ENCODE results near the gene CACNG3.
A peak's percentile ranks its signal among the peaks of the same experiment; 100 is the strongest.
"Not testable (repeated sequence)": the region's sequence is repeated elsewhere in the genome, so short reads cannot be mapped to it uniquely, and the experiment has no call there.

CACNG3 gene

DNA sequence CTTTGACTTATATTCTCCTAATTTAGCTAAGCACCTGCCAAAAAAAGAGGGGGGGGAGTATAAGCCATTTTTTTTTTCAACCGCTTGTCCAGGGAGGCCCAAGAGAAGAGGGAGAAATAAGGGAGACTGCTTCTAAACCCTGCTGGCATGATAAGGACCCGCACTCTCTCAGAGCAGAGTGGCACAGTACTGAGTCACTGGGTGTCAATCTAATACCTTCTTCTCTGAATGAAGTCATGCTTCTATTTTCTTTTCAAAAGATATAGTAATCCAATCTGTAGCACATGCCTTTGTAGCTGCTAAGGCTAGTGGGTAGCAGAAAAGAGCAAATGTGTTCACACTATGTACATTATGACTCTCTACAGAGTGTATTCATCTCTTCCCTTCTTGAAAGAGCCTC, 34.9 kb upstream of the CACNG3 start:
- TF ChIP-seq, protein P1, sequence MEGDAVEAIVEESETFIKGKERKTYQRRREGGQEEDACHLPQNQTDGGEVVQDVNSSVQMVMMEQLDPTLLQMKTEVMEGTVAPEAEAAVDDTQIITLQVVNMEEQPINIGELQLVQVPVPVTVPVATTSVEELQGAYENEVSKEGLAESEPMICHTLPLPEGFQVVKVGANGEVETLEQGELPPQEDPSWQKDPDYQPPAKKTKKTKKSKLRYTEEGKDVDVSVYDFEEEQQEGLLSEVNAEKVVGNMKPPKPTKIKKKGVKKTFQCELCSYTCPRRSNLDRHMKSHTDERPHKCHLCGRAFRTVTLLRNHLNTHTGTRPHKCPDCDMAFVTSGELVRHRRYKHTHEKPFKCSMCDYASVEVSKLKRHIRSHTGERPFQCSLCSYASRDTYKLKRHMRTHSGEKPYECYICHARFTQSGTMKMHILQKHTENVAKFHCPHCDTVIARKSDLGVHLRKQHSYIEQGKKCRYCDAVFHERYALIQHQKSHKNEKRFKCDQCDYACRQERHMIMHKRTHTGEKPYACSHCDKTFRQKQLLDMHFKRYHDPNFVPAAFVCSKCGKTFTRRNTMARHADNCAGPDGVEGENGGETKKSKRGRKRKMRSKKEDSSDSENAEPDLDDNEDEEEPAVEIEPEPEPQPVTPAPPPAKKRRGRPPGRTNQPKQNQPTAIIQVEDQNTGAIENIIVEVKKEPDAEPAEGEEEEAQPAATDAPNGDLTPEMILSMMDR (IDR thresholded peaks at IDR 0.05; ENCODE audit: low read depth, low read length) = no peak
- H3K4me3 ChIP-seq (ENCODE audit: low read depth, low read length) = no peak overlapping the region

DNA sequence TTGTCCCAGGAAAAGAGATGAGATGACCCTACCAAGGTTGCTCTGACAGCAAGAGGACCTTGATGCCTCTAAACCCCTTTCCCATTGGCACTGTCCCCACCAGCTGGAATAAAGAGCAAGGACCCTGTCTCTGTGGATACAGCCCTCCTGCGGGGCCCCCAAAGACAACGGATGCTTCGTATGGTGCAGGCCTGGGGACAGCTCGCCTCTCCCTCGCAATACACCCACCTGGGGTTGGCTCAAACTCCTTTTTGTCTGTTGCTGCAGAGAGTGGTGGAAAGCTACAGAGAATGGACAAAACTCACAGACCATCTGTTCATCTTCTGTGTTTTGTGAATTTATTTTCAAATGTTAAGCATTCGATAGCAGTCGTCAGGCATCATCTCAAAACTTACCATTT, 27.6 kb upstream of the CACNG3 start:
- TF ChIP-seq, protein P1 (IDR thresholded peaks at IDR 0.05; ENCODE audit: low read depth, low read length) = no peak
- H3K4me3 ChIP-seq (ENCODE audit: low read depth, low read length) = no peak overlapping the region

DNA sequence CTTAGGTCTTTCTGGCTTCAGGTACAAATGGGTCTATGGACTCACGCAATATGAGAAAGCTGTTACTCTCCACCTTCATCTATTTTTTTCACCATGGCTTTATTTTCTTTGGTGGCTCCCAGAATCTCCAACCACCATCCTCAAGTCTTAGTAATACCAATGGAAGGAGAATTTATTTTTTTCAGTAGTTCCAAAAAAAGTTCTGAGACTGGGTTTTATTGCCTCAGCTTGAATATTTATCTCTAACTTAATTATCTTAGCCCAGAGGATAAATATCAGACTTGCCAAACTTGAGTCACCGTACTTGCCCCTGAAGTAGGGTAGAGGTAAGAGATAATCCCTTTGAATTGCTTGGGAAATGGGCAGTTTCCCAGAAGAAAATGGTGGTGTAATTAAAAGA, 23.2 kb upstream of the CACNG3 start:
- TF ChIP-seq, protein P1 (IDR thresholded peaks at IDR 0.05; ENCODE audit: low read depth, low read length) = no peak
- H3K4me3 ChIP-seq (ENCODE audit: low read depth, low read length) = no peak overlapping the region

DNA sequence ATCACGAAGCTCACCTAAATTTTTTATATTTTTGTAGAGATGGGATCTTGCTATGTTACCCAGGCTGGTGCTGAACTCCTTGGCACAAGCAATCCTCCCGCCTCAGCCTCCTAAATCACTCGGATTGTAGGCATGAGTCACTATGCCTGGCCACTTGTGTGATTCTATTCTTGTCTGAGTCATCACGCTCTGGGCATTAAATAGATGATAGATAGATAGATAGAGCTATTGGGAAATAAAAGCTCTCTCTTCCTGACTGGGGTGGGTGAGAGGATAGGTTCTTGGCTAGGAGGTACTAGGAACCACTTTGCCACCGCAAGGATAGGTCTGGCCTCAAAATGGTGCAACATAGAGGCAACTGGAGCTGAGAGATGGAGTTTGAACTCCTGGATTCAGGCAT, 21.4 kb upstream of the CACNG3 start:
- TF ChIP-seq, protein P1 (IDR thresholded peaks at IDR 0.05; ENCODE audit: low read depth, low read length) = no peak
- H3K4me3 ChIP-seq (ENCODE audit: low read depth, low read length) = no peak overlapping the region

DNA sequence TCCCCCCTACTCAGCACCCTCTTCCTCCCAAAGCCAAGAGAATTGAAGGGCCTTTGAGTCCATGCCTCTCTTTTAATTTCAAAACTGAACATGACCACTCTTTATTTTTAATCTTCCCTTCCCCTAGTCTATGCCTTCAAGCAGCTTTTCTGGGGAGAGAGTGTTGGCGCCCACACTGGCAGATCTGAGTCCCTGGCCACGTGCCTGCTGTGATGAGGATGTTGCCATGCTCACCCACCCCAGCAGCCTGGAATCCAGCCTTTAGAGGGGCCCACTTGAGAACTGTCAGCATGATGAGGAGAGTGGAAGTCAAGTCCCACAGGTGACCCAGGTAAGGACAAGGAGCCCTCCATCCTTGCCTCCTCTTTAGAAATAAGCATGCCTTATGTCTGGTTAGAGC, 20.3 kb upstream of the CACNG3 start:
- no peak overlapping the region for H3K4me3 ChIP-seq (ENCODE audit: low read depth, low read length)
- TF ChIP-seq, protein P1 (IDR thresholded peaks at IDR 0.05; ENCODE audit: low read depth, low read length) = no peak

DNA sequence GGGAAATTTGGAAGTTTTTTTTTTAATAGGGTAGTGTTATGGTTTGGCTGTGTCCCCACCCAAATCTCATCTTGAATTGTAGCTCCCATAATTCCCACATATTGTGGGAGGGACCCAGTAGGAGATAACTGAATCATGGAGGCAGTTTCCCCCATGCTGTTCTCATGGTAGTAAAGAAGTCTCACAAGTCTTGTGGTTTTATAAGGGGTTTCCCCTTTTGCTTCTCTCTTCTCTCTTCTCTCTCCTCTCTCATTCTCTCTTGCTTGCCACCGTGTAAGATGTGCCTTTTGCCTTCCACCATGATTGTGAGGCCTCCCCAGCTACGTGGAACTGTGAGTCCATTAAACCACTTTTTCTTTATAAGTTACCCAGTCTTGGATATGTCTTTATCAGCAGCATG, 17.3 kb upstream of the CACNG3 start:
- H3K4me3 ChIP-seq (ENCODE audit: low read depth, low read length) = not testable (repeated sequence)

DNA sequence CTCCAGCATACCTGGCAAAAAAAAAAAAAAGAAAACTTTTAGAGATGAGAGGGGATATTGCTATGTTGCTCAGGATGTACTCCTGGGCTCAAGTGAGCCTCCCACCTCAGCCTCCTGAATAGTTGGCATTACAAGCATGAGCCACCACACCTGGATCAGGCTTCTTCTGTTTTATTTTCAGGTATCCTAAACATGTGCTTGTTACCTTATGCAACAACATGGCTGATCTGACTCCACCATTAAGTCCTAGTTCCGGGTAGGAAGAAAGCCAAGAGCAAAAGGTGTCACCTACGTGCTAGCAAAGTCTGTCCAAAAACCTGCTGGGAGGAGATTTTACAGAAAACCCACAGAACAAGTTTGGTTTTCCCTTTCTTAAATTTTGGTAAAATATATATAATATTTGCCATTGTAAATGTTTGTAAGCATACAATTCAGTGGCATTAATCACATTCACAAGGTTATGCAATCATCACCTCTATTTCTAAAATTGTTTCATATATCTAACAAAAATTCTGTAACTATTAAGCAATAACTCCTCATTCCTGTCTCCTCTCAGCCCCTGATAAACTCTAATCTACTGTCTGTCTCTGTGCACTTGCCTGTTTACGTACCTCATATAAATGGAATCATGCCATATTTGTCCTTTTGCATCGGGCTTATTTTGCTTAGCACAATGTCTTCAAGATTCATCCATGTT, 9.1 kb upstream of the CACNG3 start:
- no peak overlapping the region for H3K4me3 ChIP-seq (ENCODE audit: low read depth, low read length)
- TF ChIP-seq, protein P1 (IDR thresholded peaks at IDR 0.05; ENCODE audit: low read depth, low read length) = no peak

DNA sequence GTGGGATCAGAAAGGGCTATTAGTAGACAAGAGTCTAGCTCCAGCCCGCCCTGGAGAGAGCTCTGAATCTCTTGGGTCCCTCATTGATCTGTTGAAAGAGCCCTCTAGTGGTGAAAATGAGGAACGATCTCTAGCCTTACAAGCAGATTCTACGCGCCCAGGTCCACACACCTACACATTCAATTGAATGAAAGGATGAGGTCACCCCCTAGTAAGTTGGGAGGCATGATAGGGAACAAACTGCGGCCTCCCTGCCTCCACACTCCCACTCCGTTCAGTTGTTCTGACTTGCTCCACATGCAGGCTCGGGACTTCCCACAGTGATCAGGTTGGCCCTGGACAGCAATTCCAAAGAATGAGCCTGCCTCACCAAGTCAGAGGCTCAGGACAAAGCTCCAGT, 2.9 kb upstream of the CACNG3 start:
- TF ChIP-seq, protein P1 (IDR thresholded peaks at IDR 0.05; ENCODE audit: low read depth, low read length) = peak; percentile 48
- no peak overlapping the region for H3K4me3 ChIP-seq (ENCODE audit: low read depth, low read length)
